Skin epidermis (tissue), 12 donors: ENCODE data around the gene IRS2.
"Not testable (repeated sequence)": the region's sequence is repeated elsewhere in the genome, so short reads cannot be mapped to it uniquely, and the experiment has no call there.

ENCODE experiments used
- H3K27ac ChIP-seq, 21 experiments: fragments of 200-600 bp; sonication (generic) in 11 of 21; one replicate each; pipeline ENCODE4 v1.5.0; 2020; ENCODE audit warnings: mild to moderate bottlenecking in 3 of 21, inconsistent platforms in 2 of 21, moderate library complexity in 2 of 21
- H3K4me3 ChIP-seq, 7 experiments: fragments of 200-600 bp; sonication (generic) in 2 of 7; one replicate each; pipeline ENCODE4 v1.5.0; 2020; ENCODE audit warnings: inconsistent platforms in 2 of 7, mild to moderate bottlenecking in 2 of 7, moderate library complexity in 1 of 7

The IRS2 gene

GRCh38 chr13:109738298-109738746, 48.1 kb downstream of the IRS2 start:
- Histone ChIP-seq H3K4me3 (no peak overlapping the region), H3K27ac (peak overlapping the region in 1 of 21 experiments; percentile 33)

DNA sequence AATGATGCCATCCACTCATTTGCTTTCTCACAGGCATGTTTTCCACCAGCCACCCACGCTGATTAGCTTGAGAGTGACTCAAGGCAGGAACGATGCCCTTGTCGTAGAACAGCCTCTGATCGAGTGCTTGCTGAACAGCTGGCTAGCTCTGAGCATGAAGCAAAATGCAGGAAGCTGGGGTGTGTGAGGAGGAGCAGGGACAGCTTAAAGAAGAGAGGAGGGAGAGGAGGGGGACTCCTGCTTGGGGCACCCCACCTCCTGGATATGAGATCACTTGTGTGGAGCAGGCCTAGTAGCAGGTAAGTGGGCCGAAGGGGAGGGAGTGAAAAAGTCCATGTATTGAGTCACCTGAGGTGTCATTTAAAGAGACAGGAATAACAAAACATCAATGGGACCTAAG, 48.8 kb downstream of the IRS2 start:
- Histone ChIP-seq H3K4me3 (no peak overlapping the region), H3K27ac (peak overlapping the region in 1 of 21 experiments; percentile 33)

GRCh38 chr13:109737046-109737573, 49.3 kb downstream of the IRS2 start:
- Histone ChIP-seq H3K4me3 (no peak overlapping the region), H3K27ac (no peak overlapping the region)

DNA sequence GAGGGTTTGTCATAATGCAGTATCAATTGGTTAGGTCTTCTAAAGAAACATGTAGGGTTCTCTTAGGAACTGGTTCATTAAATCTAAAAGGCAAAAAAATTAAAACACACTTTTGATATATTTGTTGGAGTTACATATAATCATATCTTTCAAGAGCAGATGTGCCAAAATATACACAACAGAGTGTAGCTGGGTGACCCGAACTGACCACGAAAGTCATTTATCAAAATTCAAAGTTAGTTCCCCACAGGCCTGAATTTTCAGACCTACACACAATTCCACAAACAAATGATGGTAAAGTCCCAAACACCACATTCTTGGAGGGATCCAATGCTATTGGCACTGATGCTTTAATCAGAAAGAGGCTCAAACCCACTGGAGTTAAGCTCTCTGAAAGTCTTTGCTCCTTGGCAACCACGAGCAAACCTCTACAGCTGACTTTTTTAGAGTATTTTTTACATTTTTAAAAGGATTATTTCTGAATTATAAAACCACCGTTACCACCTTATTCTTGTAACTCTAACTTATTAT, 50.9 kb downstream of the IRS2 start:
- Histone ChIP-seq H3K4me3 (no peak overlapping the region), H3K27ac (no peak overlapping the region)

DNA sequence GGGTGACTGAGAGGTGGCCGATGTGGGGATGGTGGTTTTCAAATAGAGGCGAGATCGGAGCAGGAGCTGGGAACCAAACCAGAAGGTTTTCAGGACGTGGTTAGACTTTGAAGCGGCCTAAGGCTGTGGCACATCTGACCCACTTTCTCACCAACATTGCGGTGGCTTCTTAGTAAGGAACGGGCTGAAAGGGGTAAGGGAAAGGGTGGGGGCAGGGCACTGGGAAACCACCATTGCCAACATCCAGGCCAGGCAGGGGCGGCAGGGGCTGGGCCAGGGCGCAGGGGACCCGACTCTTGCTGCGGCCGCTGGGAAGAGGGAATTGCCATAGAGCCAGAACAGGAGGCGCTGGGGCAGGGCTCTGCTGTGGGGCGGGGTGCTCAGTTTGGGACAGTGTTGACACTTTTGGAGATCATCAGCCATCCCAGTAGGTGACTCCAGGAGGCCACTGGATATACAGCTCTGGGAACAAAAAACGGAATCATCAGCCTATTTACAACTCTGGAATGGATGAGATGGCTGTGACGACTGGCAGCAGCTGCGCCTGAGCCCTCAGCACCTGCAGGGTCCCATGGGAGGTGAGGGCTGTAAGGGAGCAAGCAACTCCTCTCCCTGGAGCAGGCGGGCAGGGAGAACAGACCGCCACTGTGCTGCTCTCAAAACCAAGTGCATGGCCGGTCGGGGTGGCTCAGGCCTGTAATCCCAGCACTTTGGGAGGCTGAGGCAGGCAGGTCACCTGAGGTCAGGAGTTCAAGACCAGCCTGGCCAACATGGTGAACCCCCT, 52.2 kb downstream of the IRS2 start:
- H3K4me3 ChIP-seq = no peak overlapping the region
- H3K27ac ChIP-seq = no peak overlapping the region

DNA sequence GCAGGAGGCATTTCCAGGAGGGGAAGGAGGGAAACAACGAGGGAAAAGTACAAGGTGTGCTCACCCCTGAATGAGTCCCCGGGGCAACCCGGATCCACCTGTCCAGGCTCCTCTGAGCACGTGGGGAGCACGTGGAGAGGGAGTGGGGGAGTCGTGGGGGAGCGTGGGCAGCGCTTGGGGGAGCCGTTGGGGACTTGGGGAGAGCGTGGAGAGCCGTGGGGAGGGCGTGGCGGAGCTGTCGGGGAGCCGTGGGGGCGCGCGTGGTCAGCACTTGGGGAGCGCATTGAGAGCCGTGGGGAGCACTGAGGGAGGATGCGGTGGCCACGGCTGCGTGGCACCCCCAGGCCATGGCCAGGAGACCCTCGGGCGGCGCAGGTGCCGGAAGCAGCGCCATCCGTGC, 52.8 kb downstream of the IRS2 start:
- Histone ChIP-seq H3K4me3 (no peak overlapping the region), H3K27ac (no peak overlapping the region)

- not testable (repeated sequence) for H3K4me3 ChIP-seq, H3K27ac ChIP-seq
Measured at GRCh38 chr13:109732470-109733170, 53.8 kb downstream of the IRS2 start.

- no peak overlapping the region for H3K27ac ChIP-seq
Measured at GRCh38 chr13:109730812-109731335, 55.5 kb downstream of the IRS2 start.

GRCh38 chr13:109728791-109729731, 57.3 kb downstream of the IRS2 start:
- H3K4me3 ChIP-seq = no peak overlapping the region
- peak overlapping the region in 1 of 21 experiments; percentile 12 for H3K27ac ChIP-seq

More at GRCh38 chr13:109730812-109731335, 55.5 kb downstream of the IRS2 start:
- H3K4me3 ChIP-seq = no peak overlapping the region

- Histone ChIP-seq H3K4me3 (no peak overlapping the region), H3K27ac (no peak overlapping the region)
Measured at GRCh38 chr13:109728061-109728460, 58.3 kb downstream of the IRS2 start.

- Histone ChIP-seq H3K27ac (no peak overlapping the region), H3K4me3 (no peak overlapping the region)
Measured at GRCh38 chr13:109727251-109727650, 59.1 kb downstream of the IRS2 start.

DNA sequence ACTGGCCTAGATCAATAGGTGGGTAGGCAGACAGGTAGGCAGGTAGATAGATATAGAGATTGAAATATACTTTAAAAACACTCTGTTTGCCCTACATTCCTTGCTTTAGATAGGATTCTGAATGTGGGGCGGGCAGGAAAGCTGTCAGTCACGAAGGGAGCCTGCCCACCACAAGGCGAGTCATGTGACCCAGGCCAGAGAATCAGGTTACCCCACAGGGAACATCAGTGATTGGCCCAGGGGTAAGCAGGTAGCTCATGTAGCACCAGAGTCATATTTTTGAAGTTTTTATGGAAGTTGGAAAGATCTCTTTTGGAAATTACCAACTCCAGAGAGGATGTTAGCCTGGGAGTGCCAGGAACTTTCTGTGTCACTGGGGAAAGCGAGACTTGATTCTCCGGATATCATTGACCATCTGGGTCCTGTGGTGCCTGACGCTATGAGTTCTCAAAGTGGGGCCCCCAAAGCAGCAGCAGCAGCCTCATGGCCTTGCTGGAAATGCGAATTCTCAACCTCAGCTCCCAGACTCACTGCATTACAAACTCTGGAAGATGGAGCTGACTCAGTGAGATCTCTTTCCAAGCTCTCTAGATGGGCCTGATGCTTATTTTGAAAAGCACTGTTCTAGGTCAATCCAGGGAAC, 60.3 kb downstream of the IRS2 start:
- H3K4me3 ChIP-seq = no peak overlapping the region
- no peak overlapping the region for H3K27ac ChIP-seq

DNA sequence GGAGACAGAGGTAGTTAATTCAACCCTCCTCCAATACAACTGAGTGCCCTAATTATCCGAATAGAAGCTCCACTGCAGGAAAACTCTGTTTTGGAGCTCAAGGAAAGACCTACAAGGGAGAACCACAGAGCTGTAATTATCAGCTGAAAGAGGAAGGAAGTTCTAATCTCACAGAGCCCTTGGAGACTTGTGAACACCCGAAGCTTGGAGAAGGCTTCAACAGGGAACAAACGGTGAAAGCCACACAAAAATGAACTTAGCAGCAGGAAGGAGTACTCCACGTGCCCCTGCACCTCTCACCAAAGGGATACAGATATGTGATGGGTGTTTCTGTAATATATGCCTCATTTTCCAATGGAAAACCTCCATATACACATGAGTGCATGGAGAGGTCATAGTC, 61.1 kb downstream of the IRS2 start:
- no peak overlapping the region for H3K27ac ChIP-seq
- no peak overlapping the region for H3K4me3 ChIP-seq

GRCh38 chr13:109724603-109725002, 61.8 kb downstream of the IRS2 start:
- Histone ChIP-seq H3K4me3 (no peak overlapping the region), H3K27ac (no peak overlapping the region)

- Histone ChIP-seq H3K27ac (no peak overlapping the region), H3K4me3 (no peak overlapping the region)
Measured at GRCh38 chr13:109723046-109723445, 63.3 kb downstream of the IRS2 start.

GRCh38 chr13:109722068-109722467, 64.3 kb downstream of the IRS2 start:
- H3K27ac ChIP-seq = no peak overlapping the region
- H3K4me3 ChIP-seq = no peak overlapping the region

DNA sequence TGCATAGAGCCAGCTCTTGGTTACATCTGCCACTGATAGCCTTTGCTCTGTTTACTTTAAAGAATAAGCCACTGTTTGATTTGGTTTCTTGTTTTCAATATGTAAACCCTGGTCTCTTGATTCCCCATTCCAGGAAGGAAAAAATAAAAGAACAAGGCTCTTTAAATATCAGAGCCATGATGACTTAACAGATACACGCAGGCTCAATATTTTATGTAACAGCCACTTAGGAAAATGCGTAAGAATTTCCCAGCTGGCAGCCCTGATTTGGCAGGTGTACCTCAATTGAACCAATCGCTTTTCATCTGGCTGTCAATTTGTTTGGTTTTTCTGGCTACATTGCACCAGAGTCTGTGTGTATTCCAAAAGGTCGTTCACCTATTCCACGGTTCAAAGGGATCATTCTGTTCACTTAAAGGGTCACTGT, 65.6 kb downstream of the IRS2 start:
- Histone ChIP-seq H3K4me3 (no peak overlapping the region), H3K27ac (no peak overlapping the region)

GRCh38 chr13:109719962-109720646, 66.3 kb downstream of the IRS2 start:
- no peak overlapping the region for H3K27ac ChIP-seq
- H3K4me3 ChIP-seq = no peak overlapping the region
